Duodenal mucosa (tissue), 2 donors: Measurements from ENCODE around the gene ZNF311.

Experiments
- H3K27ac ChIP-seq: one replicate; pipeline ENCODE4 v1.7.0; 2013; ENCODE audit warnings: low read depth, low read length
- H3K27me3 ChIP-seq, 2 donors: one replicate each; pipeline ENCODE4 v1.7.0; 2013; ENCODE audit warnings: low read length in 2 of 2, control low read depth in 1 of 2; ENCODE audit not compliant: insufficient read depth in 2 of 2, control insufficient read depth in 1 of 2
- H3K36me3 ChIP-seq, 2 donors: one replicate each; pipeline ENCODE4 v1.7.0; 2013; ENCODE audit warnings: low read length in 2 of 2, control low read depth in 1 of 2; ENCODE audit not compliant: insufficient read depth in 2 of 2, control insufficient read depth in 1 of 2
- H3K4me1 ChIP-seq, 2 donors: one replicate each; pipeline ENCODE4 v1.7.0; 2013; ENCODE audit warnings: low read length in 2 of 2, control low read depth in 1 of 2; ENCODE audit not compliant: insufficient read depth in 2 of 2, control insufficient read depth in 1 of 2
- H3K4me3 ChIP-seq, 2 donors: one replicate each; pipeline ENCODE4 v1.7.0; 2013; ENCODE audit warnings: low read length in 2 of 2, low read depth in 1 of 2
- H3K9ac ChIP-seq, 2 donors: one replicate each; pipeline ENCODE4 v1.7.0; 2013; ENCODE audit warnings: low read length in 2 of 2, low read depth in 1 of 2
- H3K9me3 ChIP-seq, 2 donors: one replicate each; pipeline ENCODE4 v1.7.0; 2013; ENCODE audit warnings: low read length in 2 of 2, control low read depth in 1 of 2; ENCODE audit not compliant: control insufficient read depth in 1 of 2

ZNF311 gene

GRCh38 chr6:28985462-28986164 is 19.5 kb downstream of the ZNF311 start:
- H3K9ac ChIP-seq: peak overlapping the region; percentile 21 to 47

GRCh38 chr6:28983838-28984237 is 21.3 kb downstream of the ZNF311 start:
- Histone ChIP-seq H3K36me3 (no peaks in the 10 kb centered on the region), H3K4me3 (no peak overlapping the region), H3K9me3 (no peaks in the 10 kb centered on the region), H3K4me1 (peaks cover 12 to 14% of the 10 kb centered on the region in 2 donors), H3K27me3 (no peaks in the 10 kb centered on the region), H3K9ac (no peak overlapping the region), H3K27ac (no peak overlapping the region)

More at GRCh38 chr6:28985462-28986164, 19.5 kb downstream of the ZNF311 start:
- peaks cover 6 to 7% of the 10 kb centered on the region in 2 donors for H3K4me1 ChIP-seq
- H3K36me3 ChIP-seq: no peaks in the 10 kb centered on the region
- H3K27me3 ChIP-seq: peaks cover 0 to 4% of the 10 kb centered on the region in 2 donors
- H3K9me3 ChIP-seq: no peaks in the 10 kb centered on the region
- H3K27ac ChIP-seq: peak overlapping the region; percentile 53
- peak overlapping the region; percentile 69 to 75 for H3K4me3 ChIP-seq

GRCh38 chr6:28982476-28983266 is 22.4 kb downstream of the ZNF311 start:
- H3K4me3 ChIP-seq: peak overlapping the region; percentile 97 to 99
- H3K27ac ChIP-seq: no peak overlapping the region
- peak overlapping the region; percentile 32 to 42 for H3K9ac ChIP-seq
- H3K9me3 ChIP-seq: no peaks in the 10 kb centered on the region
- H3K36me3 ChIP-seq: no peaks in the 10 kb centered on the region
- H3K27me3 ChIP-seq: no peaks in the 10 kb centered on the region
- peaks cover 8 to 14% of the 10 kb centered on the region in 2 donors for H3K4me1 ChIP-seq

- Histone ChIP-seq H3K36me3 (no peaks in the 10 kb centered on the region), H3K27me3 (no peaks in the 10 kb centered on the region), H3K9me3 (no peaks in the 10 kb centered on the region), H3K9ac (peak overlapping the region; percentile 32 to 69), H3K27ac (no peak overlapping the region), H3K4me3 (peak overlapping the region; percentile 97 to 99), H3K4me1 (peaks cover 8 to 14% of the 10 kb centered on the region in 2 donors)
These were observed 23.2 kb downstream of the ZNF311 start for GRCh38 chr6:28981833-28982475.

- H3K9ac ChIP-seq: peak overlapping the region; percentile 67 to 69
- no peaks in the 10 kb centered on the region for H3K36me3 ChIP-seq
- H3K4me1 ChIP-seq: peaks cover 8 to 14% of the 10 kb centered on the region in 2 donors
- no peaks in the 10 kb centered on the region for H3K27me3 ChIP-seq
- no peaks in the 10 kb centered on the region for H3K9me3 ChIP-seq
- no peak overlapping the region for H3K27ac ChIP-seq
- H3K4me3 ChIP-seq: peak overlapping the region; percentile 97 to 99
These were observed 23.7 kb downstream of the ZNF311 start for GRCh38 chr6:28981431-28981832.

- peaks cover 8 to 14% of the 10 kb centered on the region in 2 donors for H3K4me1 ChIP-seq
- H3K9ac ChIP-seq: peak overlapping the region; percentile 21 to 67
- H3K9me3 ChIP-seq: no peaks in the 10 kb centered on the region
- H3K36me3 ChIP-seq: no peaks in the 10 kb centered on the region
- H3K4me3 ChIP-seq: peak overlapping the region; percentile 97 to 99
- peak overlapping the region; percentile 15 for H3K27ac ChIP-seq
- no peaks in the 10 kb centered on the region for H3K27me3 ChIP-seq
These were observed 24.2 kb downstream of the ZNF311 start for GRCh38 chr6:28980852-28981430.

GRCh38 chr6:28980137-28980851 is 24.8 kb downstream of the ZNF311 start:
- Histone ChIP-seq H3K4me3 (peak overlapping the region; percentile 97 to 99), H3K9me3 (no peaks in the 10 kb centered on the region), H3K9ac (peak overlapping the region; percentile 21 to 67), H3K4me1 (peaks cover 8 to 14% of the 10 kb centered on the region in 2 donors), H3K27ac (peak overlapping the region; percentile 15), H3K27me3 (no peaks in the 10 kb centered on the region), H3K36me3 (no peaks in the 10 kb centered on the region)

GRCh38 chr6:28979679-28980078 is 25.4 kb downstream of the ZNF311 start:
- H3K4me3 ChIP-seq: no peak overlapping the region
- H3K9me3 ChIP-seq: no peaks in the 10 kb centered on the region
- no peak overlapping the region for H3K9ac ChIP-seq
- H3K27me3 ChIP-seq: no peaks in the 10 kb centered on the region
- H3K4me1 ChIP-seq: peaks cover 12 to 19% of the 10 kb centered on the region in 2 donors
- no peak overlapping the region for H3K27ac ChIP-seq
- no peaks in the 10 kb centered on the region for H3K36me3 ChIP-seq

- Histone ChIP-seq H3K9me3 (no peaks in the 10 kb centered on the region), H3K27ac (no peak overlapping the region), H3K36me3 (no peaks in the 10 kb centered on the region), H3K27me3 (no peaks in the 10 kb centered on the region), H3K4me3 (no peak overlapping the region), H3K9ac (no peak overlapping the region), H3K4me1 (peaks cover 12 to 19% of the 10 kb centered on the region in 2 donors)
These were observed 26.1 kb downstream of the ZNF311 start for GRCh38 chr6:28978959-28979561.
